ENCODE results near the gene PCNX2.

- TF ChIP-seq CTCF (IDR thresholded peaks at IDR 0.05) (no peak), POLR2A (IDR thresholded peaks at IDR 0.05) (no peak)
Observed at GRCh38 chr1:233034836-233035235, 260.7 kb downstream of the PCNX2 start.
